ENCODE measurements around the gene IGFN1.

DNA sequence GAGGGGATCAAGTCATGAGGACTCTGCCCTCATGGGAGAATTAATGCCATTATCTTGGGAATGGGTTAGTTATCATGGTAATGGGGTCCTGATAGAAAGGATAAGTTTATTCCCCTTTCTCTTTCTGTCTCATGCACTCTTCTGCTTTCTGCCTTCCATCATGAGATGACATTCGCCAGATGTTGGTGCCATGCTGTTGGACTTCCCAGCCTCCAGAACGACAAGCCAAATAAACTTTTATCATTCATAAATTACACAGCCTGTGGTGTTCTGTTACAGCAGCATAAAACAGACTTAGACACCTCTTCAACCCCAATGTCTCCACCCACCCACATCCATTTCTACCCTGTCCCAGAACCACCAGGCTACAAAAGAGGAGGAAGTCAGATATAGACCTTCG is 11.9 kb upstream of the IGFN1 start:
- no peak for TF ChIP-seq CTCF (conservative IDR thresholded peaks at IDR 0.05)
- TF ChIP-seq EZH2 (IDR thresholded peaks at IDR 0.05; ENCODE audit: low read depth): no peak
